K562 (cell line): ENCODE results near the gene HNRNPU. TPM values are rescaled to one million over a fixed set of nuclear protein-coding genes. Genes with fewer than 3 reads are reported as not detected.

Experiments used
- CREBBP ChIP-seq: IDR thresholded peaks from one replicate; pipeline ENCODE4 v1.6.1; 2012; ENCODE audit warnings: low read depth, mild to moderate bottlenecking, control low read depth, inconsistent platforms, low read length
- ELF1 ChIP-seq: fragments of 200-800 bp; sonication (Bioruptor generic); IDR thresholded peaks from 2 replicates; pipeline ENCODE4 v1.6.1; 2016; ENCODE audit warnings: missing genetic modification characterization, missing compliant biosample characterization
- FOXP1 ChIP-seq: sonication (generic); formaldehyde crosslinking; IDR thresholded peaks from 2 replicates; pipeline ENCODE4 v1.8.0; 2022; ENCODE audit warnings: mild to moderate bottlenecking, missing genetic modification reagents
- KAT8 ChIP-seq: fragments of 450-650 bp; IDR thresholded peaks from 2 replicates; pipeline ENCODE4 v1.6.1; 2016; ENCODE audit warnings: low read depth, mild to moderate bottlenecking
- MYBL2 ChIP-seq, 2 experiments: fragments of 450-650 bp in 1 of 2; sonication (generic) in 1 of 2; formaldehyde crosslinking in 1 of 2; IDR thresholded peaks; 2 replicates each; pipeline versions ENCODE4 v1.6.1 to v1.8.1; 2017 to 2022; ENCODE audit warnings: borderline replicate concordance in 1 of 2, inconsistent platforms in 1 of 2, low read depth in 1 of 2, mild to moderate bottlenecking in 1 of 2, missing genetic modification reagents in 1 of 2, moderate library complexity in 1 of 2
- MYC ChIP-seq, 2 experiments: fragments of 250-450 bp in 1 of 2; sonication (Bioruptor Pico) in 1 of 2; IDR thresholded peaks; 2 replicates each; pipeline versions ENCODE4 v1.5.1 to v1.6.1; 2012 to 2021; ENCODE audit warnings: low read depth in 2 of 2, borderline replicate concordance in 1 of 2, improper control_type of control experiment in 1 of 2, low read length in 1 of 2, mild to moderate bottlenecking in 1 of 2, moderate library complexity in 1 of 2
- NFXL1 ChIP-seq: fragments of 450-650 bp; formaldehyde crosslinking; IDR thresholded peaks from 2 replicates; pipeline ENCODE4 v1.4.0; 2021; ENCODE audit warnings: mild to moderate bottlenecking
- NR2F6 ChIP-seq: fragments of 450-650 bp; formaldehyde crosslinking; IDR thresholded peaks from 2 replicates; pipeline ENCODE4 v1.4.0; 2020; ENCODE audit warnings: mild to moderate bottlenecking
- PCBP2 ChIP-seq: fragments of 200-400 bp; formaldehyde crosslinking; IDR thresholded peaks from 2 replicates; pipeline ENCODE4 v1.6.1; 2018; ENCODE audit warnings: low read length, low read depth, mild to moderate bottlenecking, moderate library complexity; ENCODE audit not compliant: poor library complexity, severe bottlenecking
- POLR2B ChIP-seq: fragments of 450-650 bp; IDR thresholded peaks from 2 replicates; pipeline ENCODE4 v1.6.1; 2018; ENCODE audit warnings: low read depth; ENCODE audit not compliant: partially characterized antibody
- PTBP1 ChIP-seq: fragments of 200-400 bp; formaldehyde crosslinking; IDR thresholded peaks from 2 replicates; pipeline ENCODE4 v1.6.1; 2017; ENCODE audit warnings: low read depth, low read length
- RAD21 ChIP-seq, 2 experiments: fragments of 250-450 bp in 1 of 2; fragments of 450-650 bp in 1 of 2; sonication (Bioruptor Pico) in 1 of 2; formaldehyde crosslinking in 1 of 2; IDR thresholded peaks in 1 of 2; conservative IDR thresholded peaks in 1 of 2; 2 replicates each; pipeline versions ENCODE4 v1.4.0 to v1.8.0; 2020 to 2022; ENCODE audit warnings: mild to moderate bottlenecking in 2 of 2, moderate library complexity in 1 of 2
- RBM39 ChIP-seq: fragments of 200-400 bp; formaldehyde crosslinking; optimal IDR thresholded peaks from 2 replicates; pipeline ENCODE3; 2018; ENCODE audit warnings: low read depth, low read length
- SRSF1 ChIP-seq: fragments of 200-400 bp; formaldehyde crosslinking; IDR thresholded peaks from 2 replicates; pipeline ENCODE4 v1.6.1; 2017; ENCODE audit warnings: mild to moderate bottlenecking, low read depth, low read length, moderate library complexity
- SRSF9 ChIP-seq: fragments of 200-400 bp; formaldehyde crosslinking; IDR thresholded peaks from 2 replicates; pipeline ENCODE4 v1.6.1; 2017; ENCODE audit warnings: low read depth, low read length, borderline replicate concordance
- ZNF224 ChIP-seq: sonication (generic); formaldehyde crosslinking; IDR thresholded peaks from 2 replicates; pipeline ENCODE4 v1.8.0; 2022; ENCODE audit warnings: mild to moderate bottlenecking, missing genetic modification reagents
- ZNF316 ChIP-seq: fragments of 450-650 bp; IDR thresholded peaks from 2 replicates; pipeline ENCODE4 v1.6.1; 2016
- ZNF507 ChIP-seq: conservative IDR thresholded peaks from 2 replicates; pipeline ENCODE4 v1.6.1; 2017; ENCODE audit warnings: missing genetic modification characterization, missing compliant biosample characterization
- ZNF589 ChIP-seq: fragments of 200-800 bp; sonication (Bioruptor generic); IDR thresholded peaks from 2 replicates; pipeline ENCODE4 v1.6.1; 2016; ENCODE audit warnings: low read depth, missing genetic modification characterization, missing compliant biosample characterization
- ZNF766 ChIP-seq: fragments of 200-800 bp; sonication (Bioruptor generic); conservative IDR thresholded peaks from 2 replicates; pipeline ENCODE4 v1.6.1; 2016; ENCODE audit warnings: missing genetic modification characterization, missing compliant biosample characterization
- ZZZ3 ChIP-seq: fragments of 450-650 bp; IDR thresholded peaks from 2 replicates; pipeline ENCODE4 v1.6.1; 2016; ENCODE audit warnings: antibody characterized with exemption, mild to moderate bottlenecking, moderate library complexity
- polyA plus RNA-seq, 8 experiments: library from polyadenylated mRNA; depleted of rRNA in 4 of 8; stranded (reverse) in 5 of 8; unstranded in 3 of 8; fragments of >200 nt; fragmentation: Nextera tagmentation in 2 of 8; fragmentation: Illumina TruSeq in 1 of 8; extraction: Ambion mirVana in 2 of 8; extraction: Trizol in 1 of 8; gene quantifications; 2 replicates each; pipeline versions ENCODE4 v1.2.1 to v1.2.3, GENCODE V29; 2011 to 2014; ENCODE audit warnings: inconsistent platforms in 1 of 8, missing spikeins in 1 of 8
- total RNA-seq, 7 experiments: library from RNA; depleted of rRNA in 6 of 7; stranded (reverse); fragments of >200 nt in 6 of 7; fragmentation: Illumina TruSeq in 2 of 7; extraction: Trizol in 2 of 7; gene quantifications; 2 replicates each; pipeline versions ENCODE4 v1.2.1 to v1.2.3, GENCODE V29; 2011 to 2021; ENCODE audit warnings: low replicate concordance in 1 of 7
- TF ChIP-seq, protein P1 (sequence below): sonication (generic); formaldehyde crosslinking; IDR thresholded peaks from 2 replicates; pipeline ENCODE4 v1.8.0; 2022; ENCODE audit warnings: mild to moderate bottlenecking, missing genetic modification reagents, borderline replicate concordance
- TF ChIP-seq, protein P2 (sequence below): sonication (generic); formaldehyde crosslinking; IDR thresholded peaks from 2 replicates; pipeline ENCODE4 v1.4.0; 2020; ENCODE audit warnings: mild to moderate bottlenecking, missing genetic modification reagents

Gene HNRNPU
- total and polyA plus RNA-seq, 9 of the 15 experiments (the other 6 are each of a cell fraction or from before 2014, with no cell fraction given), result 159 to 777 (median 577) TPM

DNA sequence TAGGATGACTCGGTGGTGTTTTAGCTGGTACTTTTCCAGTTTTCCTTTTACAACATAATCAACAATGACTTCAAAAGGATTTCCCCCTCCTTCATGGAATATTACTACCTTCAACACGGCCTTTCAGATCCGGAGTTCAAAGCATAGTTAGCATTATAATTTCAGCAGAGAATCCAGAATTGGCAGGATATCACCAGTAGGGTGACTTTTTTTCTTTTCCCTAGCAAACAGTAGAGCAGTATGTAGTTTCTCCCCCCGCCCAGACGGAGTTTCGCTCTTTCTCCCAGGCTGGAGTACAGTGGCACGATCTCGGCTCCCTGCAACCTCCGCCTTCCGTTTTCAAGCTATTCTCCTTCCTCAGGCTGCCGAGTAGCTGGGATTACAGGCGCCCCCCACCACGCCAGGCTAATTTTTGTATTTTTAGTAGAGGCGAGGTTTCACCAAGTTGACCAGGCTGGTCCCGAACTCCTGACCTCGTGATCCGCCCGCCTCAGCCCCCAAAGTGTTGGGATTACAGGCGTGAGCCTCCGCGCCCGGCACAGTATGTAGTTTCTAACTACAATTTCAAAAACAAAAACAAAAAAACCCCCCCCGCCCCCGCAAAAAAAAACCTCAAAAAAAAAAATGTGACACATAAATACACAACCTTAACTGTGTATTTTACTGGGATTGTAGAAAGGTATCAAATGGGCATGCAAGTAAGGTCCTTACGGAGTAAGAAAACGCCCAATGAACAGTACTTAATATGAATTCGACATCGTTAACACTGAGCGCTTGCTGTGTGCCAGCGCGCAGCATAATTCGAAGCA, 30.4 kb downstream of the HNRNPU start (continued):
- TF ChIP-seq ZNF224 (no peak), NR2F6 (CRISPR knock-in tag) (no peak), ZNF316 (no peak), SRSF1 (no peak), MYC (IDR thresholded peaks at IDR 0.05; ENCODE audit: low read depth, low read length) (no peak), MYC (CRISPR knock-in tag; IDR thresholded peaks at IDR 0.05; ENCODE audit: borderline replicate concordance, low read depth) (no peak), ZNF589 (CRISPR knock-in tag) (peak; percentile 7), RAD21 (CRISPR knock-in tag; conservative IDR thresholded peaks at IDR 0.05 in 1 of 2, IDR thresholded peaks at IDR 0.05 in 1 of 2) (peak in 1 of 2 experiments; percentile 9; a peak in 1 of 4 replicates), PCBP2 (no peak), POLR2B (peak; percentile 41), RBM39 (no peak), FOXP1 (CRISPR knock-in tag) (no peak), MYBL2 (IDR thresholded peaks at IDR 0.05; ENCODE audit: low read depth) (no peak), MYBL2 (CRISPR knock-in tag; IDR thresholded peaks at IDR 0.05; ENCODE audit: borderline replicate concordance) (no peak), ELF1 (no peak), KAT8 (no peak), ZNF766 (CRISPR knock-in tag) (peak; percentile 75; the same call in 1 of the 2 replicates), ZNF507 (tag) (no peak), ZZZ3 (no peak), CREBBP (no peak), SRSF9 (no peak), NFXL1 (CRISPR knock-in tag) (no peak), PTBP1 (no peak)
- TF ChIP-seq, protein P1, sequence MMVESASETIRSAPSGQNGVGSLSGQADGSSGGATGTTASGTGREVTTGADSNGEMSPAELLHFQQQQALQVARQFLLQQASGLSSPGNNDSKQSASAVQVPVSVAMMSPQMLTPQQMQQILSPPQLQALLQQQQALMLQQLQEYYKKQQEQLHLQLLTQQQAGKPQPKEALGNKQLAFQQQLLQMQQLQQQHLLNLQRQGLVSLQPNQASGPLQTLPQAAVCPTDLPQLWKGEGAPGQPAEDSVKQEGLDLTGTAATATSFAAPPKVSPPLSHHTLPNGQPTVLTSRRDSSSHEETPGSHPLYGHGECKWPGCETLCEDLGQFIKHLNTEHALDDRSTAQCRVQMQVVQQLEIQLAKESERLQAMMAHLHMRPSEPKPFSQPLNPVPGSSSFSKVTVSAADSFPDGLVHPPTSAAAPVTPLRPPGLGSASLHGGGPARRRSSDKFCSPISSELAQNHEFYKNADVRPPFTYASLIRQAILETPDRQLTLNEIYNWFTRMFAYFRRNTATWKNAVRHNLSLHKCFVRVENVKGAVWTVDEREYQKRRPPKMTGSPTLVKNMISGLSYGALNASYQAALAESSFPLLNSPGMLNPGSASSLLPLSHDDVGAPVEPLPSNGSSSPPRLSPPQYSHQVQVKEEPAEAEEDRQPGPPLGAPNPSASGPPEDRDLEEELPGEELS (CRISPR knock-in tag), result no peak
- TF ChIP-seq, protein P2, sequence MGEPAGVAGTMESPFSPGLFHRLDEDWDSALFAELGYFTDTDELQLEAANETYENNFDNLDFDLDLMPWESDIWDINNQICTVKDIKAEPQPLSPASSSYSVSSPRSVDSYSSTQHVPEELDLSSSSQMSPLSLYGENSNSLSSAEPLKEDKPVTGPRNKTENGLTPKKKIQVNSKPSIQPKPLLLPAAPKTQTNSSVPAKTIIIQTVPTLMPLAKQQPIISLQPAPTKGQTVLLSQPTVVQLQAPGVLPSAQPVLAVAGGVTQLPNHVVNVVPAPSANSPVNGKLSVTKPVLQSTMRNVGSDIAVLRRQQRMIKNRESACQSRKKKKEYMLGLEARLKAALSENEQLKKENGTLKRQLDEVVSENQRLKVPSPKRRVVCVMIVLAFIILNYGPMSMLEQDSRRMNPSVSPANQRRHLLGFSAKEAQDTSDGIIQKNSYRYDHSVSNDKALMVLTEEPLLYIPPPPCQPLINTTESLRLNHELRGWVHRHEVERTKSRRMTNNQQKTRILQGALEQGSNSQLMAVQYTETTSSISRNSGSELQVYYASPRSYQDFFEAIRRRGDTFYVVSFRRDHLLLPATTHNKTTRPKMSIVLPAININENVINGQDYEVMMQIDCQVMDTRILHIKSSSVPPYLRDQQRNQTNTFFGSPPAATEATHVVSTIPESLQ (CRISPR knock-in tag), result no peak
